ENCODE measurements around the gene TWIST2. TPM values are rescaled to one million over a fixed set of nuclear protein-coding genes. Genes with fewer than 3 reads are reported as not detected.

Gene TWIST2
- total RNA-seq, 6 donors from 2014 or later, result 10.5 to 29.3 (median 23.4) TPM

DNA sequence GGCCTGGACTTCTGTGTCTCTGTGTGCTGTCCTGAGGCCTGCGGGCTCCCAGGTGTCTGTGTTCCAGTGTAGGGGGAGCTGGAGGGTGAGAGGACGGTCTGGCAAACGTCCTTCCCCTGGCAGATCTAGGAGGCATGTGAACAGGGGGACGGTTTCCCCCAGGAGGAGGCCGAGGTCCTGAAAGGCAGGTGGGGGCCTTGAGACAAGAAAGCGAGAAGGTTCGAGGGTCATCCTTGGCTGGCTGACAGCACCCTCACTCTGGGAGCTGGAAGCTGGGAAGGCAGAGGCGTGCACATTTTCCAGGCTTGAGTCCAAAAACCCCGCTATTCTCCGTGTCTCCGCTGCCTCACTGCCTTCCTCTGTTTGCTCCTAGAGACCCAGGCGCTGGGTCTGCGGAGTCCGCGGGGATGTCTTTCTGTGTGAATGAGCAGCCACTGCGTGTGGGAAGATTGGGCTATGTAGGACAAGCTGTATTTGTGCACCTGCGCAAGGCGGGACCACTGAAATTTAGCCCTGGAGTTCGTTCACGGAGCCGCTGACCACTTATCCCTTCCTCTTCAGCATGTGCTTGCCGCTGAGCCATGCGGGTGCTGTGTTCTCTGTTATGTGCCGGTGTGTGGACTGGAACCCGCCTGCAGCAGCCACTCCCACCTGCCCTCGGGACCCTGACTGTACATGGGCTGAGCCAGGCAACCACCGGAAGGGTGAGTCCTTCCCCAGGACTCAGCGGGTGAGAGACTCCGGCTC is 43.7 kb downstream of the TWIST2 start:
- H3K27ac ChIP-seq, result no peak overlapping the region
- no peaks in the 10 kb centered on the region for H3K9me3 ChIP-seq
- H3K27me3 ChIP-seq, result no peaks in the 10 kb centered on the region
- TF ChIP-seq POLR2AphosphoS5 (IDR thresholded peaks at IDR 0.05) (no peak), EP300 (IDR thresholded peaks at IDR 0.05) (no peak), POLR2A (IDR thresholded peaks at IDR 0.05) (no peak)
- TF ChIP-seq, protein P1, sequence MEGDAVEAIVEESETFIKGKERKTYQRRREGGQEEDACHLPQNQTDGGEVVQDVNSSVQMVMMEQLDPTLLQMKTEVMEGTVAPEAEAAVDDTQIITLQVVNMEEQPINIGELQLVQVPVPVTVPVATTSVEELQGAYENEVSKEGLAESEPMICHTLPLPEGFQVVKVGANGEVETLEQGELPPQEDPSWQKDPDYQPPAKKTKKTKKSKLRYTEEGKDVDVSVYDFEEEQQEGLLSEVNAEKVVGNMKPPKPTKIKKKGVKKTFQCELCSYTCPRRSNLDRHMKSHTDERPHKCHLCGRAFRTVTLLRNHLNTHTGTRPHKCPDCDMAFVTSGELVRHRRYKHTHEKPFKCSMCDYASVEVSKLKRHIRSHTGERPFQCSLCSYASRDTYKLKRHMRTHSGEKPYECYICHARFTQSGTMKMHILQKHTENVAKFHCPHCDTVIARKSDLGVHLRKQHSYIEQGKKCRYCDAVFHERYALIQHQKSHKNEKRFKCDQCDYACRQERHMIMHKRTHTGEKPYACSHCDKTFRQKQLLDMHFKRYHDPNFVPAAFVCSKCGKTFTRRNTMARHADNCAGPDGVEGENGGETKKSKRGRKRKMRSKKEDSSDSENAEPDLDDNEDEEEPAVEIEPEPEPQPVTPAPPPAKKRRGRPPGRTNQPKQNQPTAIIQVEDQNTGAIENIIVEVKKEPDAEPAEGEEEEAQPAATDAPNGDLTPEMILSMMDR (IDR thresholded peaks at IDR 0.05), result no peak
- no peak for ATAC-seq (ENCODE audit: low FRiP score in 2 of 2)
- H3K4me1 ChIP-seq, result peaks cover 0 to 2% (median 0%) of the 10 kb centered on the region in 4 donors
- H3K4me3 ChIP-seq, result no peak overlapping the region
- no peaks in the 10 kb centered on the region for H3K36me3 ChIP-seq
- 88% methylated on average over 29 of the region's 29 CpGs for WGBS, 2 donors
- DNase-seq, result peak in 1 of 2 donors; percentile 72

DNA sequence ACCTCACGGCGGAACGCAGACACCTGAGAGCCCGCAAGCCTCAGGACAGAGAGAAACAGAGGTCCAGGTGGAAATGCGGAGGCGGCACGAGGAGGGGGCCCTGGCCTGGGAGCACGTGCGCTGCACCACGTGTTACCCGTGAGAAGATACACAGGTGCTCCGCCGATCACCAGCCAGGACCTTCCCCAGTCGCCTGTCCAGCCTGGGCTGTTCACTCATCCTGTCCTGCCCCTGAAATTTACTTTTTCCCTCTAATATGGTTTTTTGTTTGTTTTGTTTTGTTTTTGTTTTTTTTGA is 44.3 kb downstream of the TWIST2 start:
- no peak for ATAC-seq (ENCODE audit: low FRiP score in 2 of 2)
- Histone ChIP-seq H3K4me3 (no peak overlapping the region), H3K36me3 (no peaks in the 10 kb centered on the region), H3K27me3 (no peaks in the 10 kb centered on the region), H3K4me1 (peaks cover 0 to 2% (median 0%) of the 10 kb centered on the region in 4 donors), H3K27ac (no peak overlapping the region), H3K9me3 (no peaks in the 10 kb centered on the region)
- no peak for DNase-seq
- TF ChIP-seq, protein P1 (IDR thresholded peaks at IDR 0.05), result no peak
- no peak for TF ChIP-seq POLR2AphosphoS5 (IDR thresholded peaks at IDR 0.05)
- no peak for TF ChIP-seq EP300 (IDR thresholded peaks at IDR 0.05)
- TF ChIP-seq POLR2A (IDR thresholded peaks at IDR 0.05), result no peak
- 94 to 96% methylated on average over 14 of the region's 14 CpGs for WGBS, 2 donors

DNA sequence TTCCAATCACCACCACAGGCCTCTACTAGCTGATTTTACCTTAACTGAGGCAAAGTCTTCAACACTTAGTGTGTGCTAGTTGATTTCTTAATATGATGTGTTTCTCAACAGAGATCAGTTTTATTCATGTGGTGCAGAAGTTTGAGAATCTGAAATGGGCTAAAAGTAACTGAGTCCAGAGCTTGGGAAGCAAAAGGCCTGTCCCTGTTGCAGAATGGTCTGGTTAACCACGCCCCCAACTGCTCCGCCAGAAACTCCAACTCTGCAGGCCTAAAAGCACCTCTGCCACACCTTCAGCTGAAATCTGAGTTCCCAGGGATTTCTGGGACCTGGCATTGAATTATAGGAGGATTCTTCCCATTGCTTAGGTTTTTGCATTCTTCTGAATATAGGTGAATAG is 44.9 kb downstream of the TWIST2 start:
- no peak for DNase-seq
- Histone ChIP-seq H3K27ac (no peak overlapping the region), H3K36me3 (no peaks in the 10 kb centered on the region), H3K9me3 (no peaks in the 10 kb centered on the region), H3K4me1 (peaks cover 0 to 2% (median 0%) of the 10 kb centered on the region in 4 donors), H3K27me3 (no peaks in the 10 kb centered on the region), H3K4me3 (no peak overlapping the region)
- no peak for ATAC-seq (ENCODE audit: low FRiP score in 2 of 2)
- 74 to 84% methylated on average over 2 of the region's 2 CpGs for WGBS, 2 donors
- TF ChIP-seq POLR2A (IDR thresholded peaks at IDR 0.05) (no peak), EP300 (IDR thresholded peaks at IDR 0.05) (no peak), POLR2AphosphoS5 (IDR thresholded peaks at IDR 0.05) (no peak)
- TF ChIP-seq, protein P1 (IDR thresholded peaks at IDR 0.05), result no peak

DNA sequence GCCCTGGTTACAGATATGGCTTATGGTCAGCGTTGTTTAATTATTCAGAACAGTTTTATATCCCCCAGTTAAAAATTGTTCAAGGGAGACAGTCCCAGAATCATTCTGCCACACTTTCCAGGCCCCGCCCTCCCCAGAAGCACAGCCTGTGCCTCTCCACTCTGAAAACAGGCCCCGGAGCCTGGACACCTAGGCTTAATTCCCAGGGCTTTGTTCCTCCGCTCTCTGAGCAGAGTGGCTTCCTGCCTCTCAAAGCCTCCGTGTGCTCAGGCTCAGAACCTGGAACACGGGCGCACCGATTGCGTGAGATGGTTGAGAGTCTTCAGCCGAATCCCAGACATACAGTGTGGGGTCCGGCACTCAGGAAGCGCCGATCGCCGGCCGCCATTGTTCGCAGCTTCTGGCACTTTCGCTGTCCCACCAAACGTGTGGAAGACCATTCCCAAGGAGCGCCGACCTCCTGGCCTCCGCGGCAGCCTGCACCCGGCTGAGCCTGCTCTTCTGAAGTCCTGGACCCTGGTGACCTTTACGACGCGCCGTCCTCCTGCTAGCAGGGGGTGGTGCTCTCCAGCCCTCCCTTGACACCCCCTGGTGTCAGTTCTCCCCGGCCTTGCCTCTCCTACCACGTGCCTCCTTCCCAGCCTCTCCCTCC is 45.6 kb downstream of the TWIST2 start:
- DNase-seq (peak in 1 of 2 donors; percentile 81), ATAC-seq (ENCODE audit: low FRiP score in 2 of 2) (no peak)
- Histone ChIP-seq H3K36me3 (no peaks in the 10 kb centered on the region), H3K9me3 (no peaks in the 10 kb centered on the region), H3K27me3 (no peaks in the 10 kb centered on the region), H3K4me3 (no peak overlapping the region), H3K27ac (no peak overlapping the region), H3K4me1 (peaks cover 0 to 2% (median 0%) of the 10 kb centered on the region in 4 donors)
- WGBS, 2 donors, result 86 to 90% methylated on average over 30 of the region's 30 CpGs
- TF ChIP-seq POLR2AphosphoS5 (IDR thresholded peaks at IDR 0.05), result no peak

DNA sequence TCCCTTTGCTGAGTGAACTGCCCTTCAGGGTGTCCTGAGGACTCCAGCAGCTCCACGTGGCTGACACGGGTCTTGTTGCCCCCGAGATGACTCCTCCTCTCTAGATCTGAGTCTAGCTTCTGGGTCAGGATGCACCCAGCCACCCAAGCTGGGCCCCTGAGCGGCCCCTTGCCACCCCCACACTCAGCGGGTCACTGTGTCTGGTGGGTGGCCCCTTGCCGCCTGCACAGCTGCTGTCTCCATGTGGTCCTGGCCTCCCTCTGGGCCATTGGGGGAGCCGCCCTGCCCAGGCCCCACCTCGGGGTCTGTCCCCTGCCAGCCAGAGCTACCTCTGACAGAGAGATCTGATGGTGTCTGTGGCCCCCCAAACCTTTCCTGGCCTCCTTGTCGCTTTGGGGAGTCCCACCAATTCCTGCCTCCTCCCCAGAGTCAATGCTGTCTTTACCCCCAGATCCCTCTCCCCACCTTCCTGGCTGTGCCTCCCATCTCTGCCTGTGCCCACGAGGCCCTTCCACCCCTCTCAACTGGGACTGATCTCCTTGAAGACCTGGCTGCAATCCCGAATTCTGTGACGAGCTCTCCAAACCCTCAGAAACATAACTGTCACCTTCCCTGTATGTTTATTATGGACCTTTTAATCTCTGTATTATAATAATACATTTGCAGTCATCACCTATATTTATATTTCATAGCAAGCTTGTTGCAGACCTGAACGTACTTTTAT is 46.5 kb downstream of the TWIST2 start:
- TF ChIP-seq POLR2A (IDR thresholded peaks at IDR 0.05) (no peak), POLR2AphosphoS5 (IDR thresholded peaks at IDR 0.05) (no peak), EP300 (IDR thresholded peaks at IDR 0.05) (no peak)
- TF ChIP-seq, protein P1 (IDR thresholded peaks at IDR 0.05), result no peak
- DNase-seq, result peak in 1 of 2 donors; percentile 62
- Histone ChIP-seq H3K4me3 (no peak overlapping the region), H3K36me3 (no peaks in the 10 kb centered on the region), H3K9me3 (no peaks in the 10 kb centered on the region), H3K27me3 (no peaks in the 10 kb centered on the region), H3K4me1 (peaks cover 0 to 2% (median 0%) of the 10 kb centered on the region in 4 donors), H3K27ac (no peak overlapping the region)
- WGBS, 2 donors, result 69 to 71% methylated on average over 7 to 13 of the region's 13 CpGs
- ATAC-seq (ENCODE audit: low FRiP score in 2 of 2), result no peak
